HFFc6 (cell line): Measurements from ENCODE around the gene KLRB1. TPM values are rescaled to one million over a fixed set of nuclear protein-coding genes. Genes with fewer than 3 reads are reported as not detected.
"Not testable (repeated sequence)": the region's sequence is repeated elsewhere in the genome, so short reads cannot be mapped to it uniquely, and the experiment has no call there.

Experiments used
- DNase-seq: peaks from one replicate; pipeline ENCODE4 v3.0.0-alpha.2; 2018
- H3K27ac Mint-ChIP-seq: 2 replicates; pipeline ENCODE4 v1.8.0; 2020; ENCODE audit warnings: mild to moderate bottlenecking, mixed read lengths
- H3K27me3 Mint-ChIP-seq: 2 replicates; pipeline ENCODE4 v1.8.0; 2021; ENCODE audit warnings: mild to moderate bottlenecking, moderate library complexity, mixed read lengths; ENCODE audit not compliant: insufficient read depth
- H3K36me3 Mint-ChIP-seq: 2 replicates; pipeline ENCODE4 v1.8.0; 2021; ENCODE audit warnings: low read depth, mixed read lengths
- H3K4me1 Mint-ChIP-seq: 2 replicates; pipeline ENCODE4 v1.8.0; 2020; ENCODE audit warnings: low read depth, mixed read lengths
- H3K4me3 Mint-ChIP-seq: 2 replicates; pipeline ENCODE4 v1.8.0; 2020; ENCODE audit warnings: mild to moderate bottlenecking, moderate library complexity, mixed read lengths
- H3K9me3 Mint-ChIP-seq: 2 replicates; pipeline ENCODE4 v1.8.0; 2020; ENCODE audit warnings: mild to moderate bottlenecking, mixed read lengths
- total RNA-seq, 6 experiments: library from RNA; stranded (reverse); fragmentation: NEBNext Ultra II Directional; extraction: Animal tissue kit (Norgen Biotek cat#: 25700); gene quantifications; 2 replicates in 1 of 6; 3 replicates in 5 of 6; pipeline ENCODE4 v1.2.3, GENCODE V29; 2021
- TF ChIP-seq, protein P1 (sequence below): fragments of 200-600 bp; sonication (generic); IDR thresholded peaks from 2 replicates; pipeline ENCODE4 v1.5.0; 2021; ENCODE audit warnings: antibody characterized with exemption, mild to moderate bottlenecking

Gene KLRB1
- total RNA-seq, 6 experiments from 2014 or later: not detected

DNA sequence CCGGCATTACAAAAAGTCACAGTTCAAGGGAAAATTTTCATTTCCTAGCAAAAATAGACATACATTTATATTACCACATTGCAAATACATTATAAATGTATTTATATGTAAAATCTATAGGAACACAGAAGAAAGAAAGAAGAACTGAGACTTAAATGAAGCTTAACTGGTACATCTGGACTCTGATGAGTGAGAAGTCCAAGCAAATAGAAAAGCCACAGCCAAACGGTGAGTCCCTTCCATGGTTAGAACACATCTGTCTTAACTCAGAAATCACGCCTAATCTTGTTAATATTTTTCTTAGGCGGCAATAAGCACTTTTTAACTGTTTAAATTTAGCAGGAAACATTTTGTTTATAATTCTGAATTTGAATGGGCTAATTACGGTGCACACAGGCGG, 9.4 kb upstream of the KLRB1 start:
- TF ChIP-seq, protein P1, sequence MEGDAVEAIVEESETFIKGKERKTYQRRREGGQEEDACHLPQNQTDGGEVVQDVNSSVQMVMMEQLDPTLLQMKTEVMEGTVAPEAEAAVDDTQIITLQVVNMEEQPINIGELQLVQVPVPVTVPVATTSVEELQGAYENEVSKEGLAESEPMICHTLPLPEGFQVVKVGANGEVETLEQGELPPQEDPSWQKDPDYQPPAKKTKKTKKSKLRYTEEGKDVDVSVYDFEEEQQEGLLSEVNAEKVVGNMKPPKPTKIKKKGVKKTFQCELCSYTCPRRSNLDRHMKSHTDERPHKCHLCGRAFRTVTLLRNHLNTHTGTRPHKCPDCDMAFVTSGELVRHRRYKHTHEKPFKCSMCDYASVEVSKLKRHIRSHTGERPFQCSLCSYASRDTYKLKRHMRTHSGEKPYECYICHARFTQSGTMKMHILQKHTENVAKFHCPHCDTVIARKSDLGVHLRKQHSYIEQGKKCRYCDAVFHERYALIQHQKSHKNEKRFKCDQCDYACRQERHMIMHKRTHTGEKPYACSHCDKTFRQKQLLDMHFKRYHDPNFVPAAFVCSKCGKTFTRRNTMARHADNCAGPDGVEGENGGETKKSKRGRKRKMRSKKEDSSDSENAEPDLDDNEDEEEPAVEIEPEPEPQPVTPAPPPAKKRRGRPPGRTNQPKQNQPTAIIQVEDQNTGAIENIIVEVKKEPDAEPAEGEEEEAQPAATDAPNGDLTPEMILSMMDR: no peak
- DNase-seq: no peak
- Mint-ChIP-seq H3K27me3 (peaks cover 6% of the 10 kb centered on the region; the same call in 1 of the 2 replicates), H3K4me1 (no peaks in the 10 kb centered on the region), H3K9me3 (no peaks in the 10 kb centered on the region), H3K36me3 (no peaks in the 10 kb centered on the region), H3K4me3 (no peak overlapping the region), H3K27ac (no peak overlapping the region)

GRCh38 chr12:9615420-9616136, 7.9 kb upstream of the KLRB1 start:
- no peak overlapping the region for H3K4me3 Mint-ChIP-seq
- no peaks in the 10 kb centered on the region for H3K9me3 Mint-ChIP-seq
- H3K4me1 Mint-ChIP-seq: no peaks in the 10 kb centered on the region
- TF ChIP-seq, protein P1: no peak
- peaks cover 4% of the 10 kb centered on the region; the same call in 1 of the 2 replicates for H3K27me3 Mint-ChIP-seq
- H3K36me3 Mint-ChIP-seq: no peaks in the 10 kb centered on the region
- H3K27ac Mint-ChIP-seq: no peak overlapping the region
- DNase-seq: no peak

- H3K4me3 Mint-ChIP-seq, H3K36me3 Mint-ChIP-seq, H3K4me1 Mint-ChIP-seq, H3K9me3 Mint-ChIP-seq, DNase-seq, H3K27me3 Mint-ChIP-seq, H3K27ac Mint-ChIP-seq: not testable (repeated sequence)
Measured at GRCh38 chr12:9610606-9611005, 2.9 kb upstream of the KLRB1 start.

DNA sequence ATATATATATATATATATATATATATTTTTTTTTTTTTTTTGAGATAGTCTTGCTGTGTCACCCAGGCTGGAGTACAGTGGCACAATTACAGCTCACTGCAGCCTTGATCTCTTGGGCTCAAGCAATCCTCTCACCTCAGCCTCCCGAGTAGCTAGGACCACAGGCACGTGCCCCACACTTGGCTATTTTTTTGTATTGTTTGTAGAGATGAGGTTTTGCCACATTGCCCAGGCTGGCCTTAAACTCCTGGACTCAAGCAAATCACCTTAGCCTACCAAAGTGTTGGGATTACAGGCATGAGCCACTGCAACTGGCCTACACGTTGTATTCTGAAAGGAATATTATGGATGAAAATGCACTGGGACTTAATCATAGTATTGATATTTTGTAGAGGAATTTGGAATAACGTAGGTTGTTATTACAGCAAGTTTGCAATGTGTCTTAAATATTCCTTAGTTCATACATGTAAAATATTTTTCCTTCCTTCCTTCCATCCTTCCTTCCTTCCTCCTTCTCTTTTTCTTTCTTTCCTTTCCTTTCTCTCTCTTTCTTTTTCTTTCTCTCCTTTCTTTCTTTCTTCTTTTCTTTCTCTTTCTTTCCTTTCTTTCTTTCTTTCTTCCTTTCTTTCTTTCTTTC, 862 bp downstream of the KLRB1 start:
- no peaks in the 10 kb centered on the region for H3K4me1 Mint-ChIP-seq
- no peak overlapping the region for H3K4me3 Mint-ChIP-seq
- H3K27me3 Mint-ChIP-seq: no peaks in the 10 kb centered on the region
- TF ChIP-seq, protein P1: no peak
- no peaks in the 10 kb centered on the region for H3K9me3 Mint-ChIP-seq
- H3K36me3 Mint-ChIP-seq: no peaks in the 10 kb centered on the region
- no peak overlapping the region for H3K27ac Mint-ChIP-seq
- DNase-seq: no peak

DNA sequence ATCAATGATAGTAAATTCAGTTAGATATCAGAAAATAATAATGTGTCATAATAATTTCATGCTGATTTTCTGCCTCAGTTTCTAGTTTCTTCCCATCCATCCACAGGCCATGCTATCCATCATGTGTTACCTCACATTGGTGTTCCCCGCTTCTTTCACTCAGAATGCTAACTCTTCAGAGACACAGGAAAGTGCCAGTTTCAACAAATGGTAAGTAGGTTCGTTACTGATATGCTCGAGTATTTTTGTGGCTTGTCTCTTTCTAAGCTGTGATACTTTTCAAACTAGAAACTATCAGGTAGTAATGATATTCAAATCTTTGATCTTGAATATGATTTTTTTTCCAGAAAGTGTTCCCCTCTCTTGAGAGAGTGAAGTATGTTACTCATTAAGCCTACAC, 1.5 kb downstream of the KLRB1 start:
- no peak overlapping the region for H3K27ac Mint-ChIP-seq
- TF ChIP-seq, protein P1: no peak
- no peaks in the 10 kb centered on the region for H3K4me1 Mint-ChIP-seq
- no peaks in the 10 kb centered on the region for H3K36me3 Mint-ChIP-seq
- H3K27me3 Mint-ChIP-seq: no peaks in the 10 kb centered on the region; the same call in 1 of the 2 replicates
- no peak for DNase-seq
- H3K9me3 Mint-ChIP-seq: no peaks in the 10 kb centered on the region
- no peak overlapping the region for H3K4me3 Mint-ChIP-seq

DNA sequence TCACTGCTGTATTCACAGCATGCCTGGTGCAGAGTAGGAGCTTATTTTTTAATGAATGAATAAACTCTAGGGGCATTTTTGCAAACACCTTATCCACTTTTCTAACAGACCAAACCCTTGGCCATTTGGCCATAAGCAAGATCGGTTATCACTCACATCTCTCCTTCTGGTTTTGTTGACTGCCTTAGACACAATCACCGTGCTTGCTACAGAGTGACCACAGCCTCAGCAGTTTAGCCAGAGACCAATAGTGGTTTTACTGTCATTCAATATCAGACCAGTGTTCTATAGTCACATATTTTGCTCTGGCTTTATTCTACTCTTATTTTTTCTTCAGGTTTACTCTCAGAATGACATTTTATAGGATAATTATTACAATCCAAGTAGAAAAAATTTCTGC, 2.2 kb downstream of the KLRB1 start:
- no peaks in the 10 kb centered on the region; the same call in 1 of the 2 replicates for H3K27me3 Mint-ChIP-seq
- H3K4me3 Mint-ChIP-seq: no peak overlapping the region
- no peaks in the 10 kb centered on the region for H3K36me3 Mint-ChIP-seq
- no peak for DNase-seq
- H3K9me3 Mint-ChIP-seq: no peaks in the 10 kb centered on the region
- TF ChIP-seq, protein P1: no peak
- no peak overlapping the region for H3K27ac Mint-ChIP-seq
- no peaks in the 10 kb centered on the region for H3K4me1 Mint-ChIP-seq
